ENCODE measurements around the gene FARS2.

The FARS2 gene

DNA sequence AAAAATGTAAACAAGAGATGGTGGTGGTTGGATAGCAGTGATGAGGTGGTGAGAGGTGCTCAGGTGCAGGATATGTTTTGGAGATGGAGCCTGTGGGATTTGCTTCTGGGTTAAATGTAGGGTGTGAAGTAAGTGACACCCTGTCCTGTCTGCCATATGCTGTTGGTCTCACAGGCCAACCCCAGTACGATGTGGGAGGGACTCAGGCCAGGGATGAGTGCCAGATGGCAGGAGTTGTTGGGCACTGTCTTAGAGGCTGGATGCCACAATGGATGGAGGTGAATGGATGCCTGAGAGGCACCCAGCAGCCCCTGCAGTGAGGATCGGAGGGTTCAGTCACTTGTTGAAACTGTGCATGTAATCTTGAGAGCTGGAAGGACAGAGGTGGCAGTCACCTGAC, 486.1 kb downstream of the FARS2 start:
- no peak for DNase-seq

- no peak for DNase-seq
Observed at GRCh38 chr6:5749016-5749650, 487.8 kb downstream of the FARS2 start.

DNA sequence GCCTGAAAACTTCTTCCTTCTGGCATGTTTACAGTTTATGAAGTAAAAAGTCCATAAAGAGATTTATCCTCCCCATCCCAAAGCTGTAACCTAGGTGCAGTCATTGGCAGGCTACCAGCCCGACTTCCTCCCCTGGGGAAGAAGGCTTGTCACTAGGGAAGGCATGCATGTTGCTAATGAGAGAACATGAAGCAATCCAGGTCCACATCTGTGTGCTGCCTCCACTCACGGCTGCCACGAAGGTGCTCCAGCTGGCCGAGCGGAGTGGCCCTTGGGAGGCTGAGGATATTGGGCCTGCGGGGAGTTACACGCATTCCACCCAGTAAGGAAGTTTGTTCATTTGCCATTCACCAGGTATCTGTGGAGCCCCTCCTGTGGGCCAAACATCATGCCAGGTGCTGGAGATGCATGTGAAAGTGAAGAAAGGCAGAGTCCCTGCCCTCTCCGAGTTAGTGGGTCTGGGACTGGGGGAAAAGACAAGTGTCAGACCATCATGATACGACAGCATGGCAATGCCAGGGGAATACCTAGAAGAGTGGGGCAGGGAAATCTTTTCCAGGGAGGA, 488.4 kb downstream of the FARS2 start:
- no peak for DNase-seq

GRCh38 chr6:5751525-5752390, 490.4 kb downstream of the FARS2 start:
- no peak for DNase-seq

DNA sequence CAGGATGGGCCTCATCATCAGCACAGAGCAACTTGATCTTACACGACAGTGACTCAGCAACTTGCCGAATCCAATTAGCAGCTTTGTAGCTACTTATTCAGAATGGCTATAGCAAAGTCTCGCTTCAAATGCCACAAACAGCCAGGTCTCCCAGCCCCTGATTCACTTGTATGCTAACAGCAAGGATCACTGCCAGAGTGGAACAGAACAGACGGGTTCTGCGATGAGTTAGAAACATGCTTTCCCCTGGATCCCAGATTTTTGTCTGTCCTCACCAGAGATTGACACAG, 491.0 kb downstream of the FARS2 start:
- DNase-seq = no peak

GRCh38 chr6:5753209-5753608, 491.9 kb downstream of the FARS2 start:
- no peak for DNase-seq

DNA sequence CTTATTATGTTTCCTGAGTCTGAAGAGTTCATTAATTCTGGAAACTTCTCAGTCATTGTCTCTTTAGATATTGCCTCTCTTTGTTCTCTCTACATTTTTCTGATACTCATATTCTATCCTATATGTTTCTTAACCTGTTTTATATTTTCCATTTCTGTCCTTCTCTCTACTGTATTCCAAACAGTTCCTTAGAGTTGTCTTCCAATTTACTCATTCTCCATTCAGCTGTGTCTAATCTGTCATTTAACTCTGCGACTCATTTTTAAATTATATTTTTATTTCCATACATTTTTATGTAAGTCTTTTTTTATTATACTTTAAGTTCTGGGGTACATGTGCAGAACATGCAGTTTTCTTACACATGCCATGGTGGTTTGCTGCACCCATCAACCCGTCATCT, 493.6 kb downstream of the FARS2 start:
- DNase-seq = no peak

GRCh38 chr6:5759571-5759970, 498.3 kb downstream of the FARS2 start:
- DNase-seq = no peak

GRCh38 chr6:5761370-5761769, 500.1 kb downstream of the FARS2 start:
- no peak for DNase-seq

DNA sequence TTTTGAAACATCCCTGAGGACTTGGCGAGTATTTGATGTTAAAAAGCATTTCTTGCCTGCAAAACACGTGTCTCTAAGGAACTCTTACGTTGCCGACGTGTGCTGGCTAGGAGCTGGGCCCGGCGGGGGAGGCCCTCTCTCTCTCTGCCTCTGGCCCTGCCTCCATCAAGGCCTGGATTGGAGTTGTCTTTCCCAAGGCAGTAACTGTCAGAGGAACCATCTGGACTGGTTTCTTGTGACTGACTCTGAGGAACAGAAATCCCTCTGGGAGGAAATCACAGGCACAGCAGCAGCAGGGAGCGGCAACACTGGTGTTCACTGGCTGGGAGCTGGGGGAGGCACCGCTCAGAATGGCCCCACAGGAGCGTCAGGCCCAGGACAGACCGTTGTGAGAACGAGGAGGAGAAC, 501.3 kb downstream of the FARS2 start:
- DNase-seq = no peak

GRCh38 chr6:5763407-5763806, 502.1 kb downstream of the FARS2 start:
- DNase-seq = no peak

- no peak for DNase-seq
Observed at GRCh38 chr6:5763871-5764270, 502.6 kb downstream of the FARS2 start.

GRCh38 chr6:5764401-5764955, 503.2 kb downstream of the FARS2 start:
- no peak for DNase-seq

- DNase-seq = no peak
Observed at GRCh38 chr6:5765141-5765760, 503.9 kb downstream of the FARS2 start.

GRCh38 chr6:5766260-5766659, 504.9 kb downstream of the FARS2 start:
- no peak for DNase-seq

- no peak for DNase-seq
Observed at GRCh38 chr6:5767471-5767870, 506.2 kb downstream of the FARS2 start.

DNA sequence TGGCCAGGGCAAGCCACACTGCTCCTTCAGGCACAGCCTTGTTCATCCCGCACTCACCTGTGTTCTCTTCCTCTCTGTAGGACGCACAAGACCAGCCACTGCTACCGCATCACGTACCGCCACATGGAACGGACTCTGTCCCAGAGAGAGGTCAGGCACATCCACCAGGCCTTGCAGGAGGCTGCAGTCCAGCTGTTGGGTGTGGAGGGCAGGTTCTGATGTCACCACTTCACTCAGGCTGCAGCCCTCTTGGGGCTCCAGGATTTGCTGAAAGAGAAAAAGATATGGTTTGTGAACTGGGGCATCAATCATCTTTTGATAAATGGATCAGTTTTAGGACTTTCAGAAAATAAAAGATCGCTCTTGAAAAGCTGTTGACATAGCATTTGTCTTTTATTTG, 509.9 kb downstream of the FARS2 start:
- no peak for DNase-seq

DNA sequence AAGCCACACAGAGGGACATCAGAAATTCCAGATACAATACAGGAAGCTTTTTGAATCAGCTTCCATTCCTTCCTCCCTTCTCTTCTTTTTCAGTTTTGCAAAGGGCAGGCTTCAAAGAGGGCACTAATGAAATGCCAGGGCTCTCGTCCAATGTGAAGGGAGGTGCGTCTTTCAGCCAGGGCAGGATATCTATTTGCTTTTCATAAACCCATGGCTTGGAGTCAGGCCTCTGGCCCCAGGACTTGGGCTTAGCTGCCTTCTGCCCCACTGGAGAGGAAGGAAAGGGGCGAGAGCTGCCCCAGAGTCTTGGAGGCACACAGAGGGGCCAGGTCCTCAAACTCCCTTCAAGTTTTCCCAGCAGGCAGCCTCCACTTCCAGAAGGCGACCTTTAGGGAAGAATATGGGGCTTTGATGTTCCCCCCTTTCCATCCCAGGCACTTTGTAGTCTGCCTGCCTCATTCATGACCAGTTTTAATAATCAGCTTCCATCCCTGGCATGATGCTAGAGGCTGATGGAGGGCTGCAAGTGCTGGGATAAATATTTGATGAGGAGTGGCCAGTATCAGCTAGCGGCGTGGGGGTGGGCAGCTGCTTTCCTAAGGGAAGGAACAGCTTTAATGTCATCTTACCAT, 510.6 kb downstream of the FARS2 start:
- no peak for DNase-seq

DNA sequence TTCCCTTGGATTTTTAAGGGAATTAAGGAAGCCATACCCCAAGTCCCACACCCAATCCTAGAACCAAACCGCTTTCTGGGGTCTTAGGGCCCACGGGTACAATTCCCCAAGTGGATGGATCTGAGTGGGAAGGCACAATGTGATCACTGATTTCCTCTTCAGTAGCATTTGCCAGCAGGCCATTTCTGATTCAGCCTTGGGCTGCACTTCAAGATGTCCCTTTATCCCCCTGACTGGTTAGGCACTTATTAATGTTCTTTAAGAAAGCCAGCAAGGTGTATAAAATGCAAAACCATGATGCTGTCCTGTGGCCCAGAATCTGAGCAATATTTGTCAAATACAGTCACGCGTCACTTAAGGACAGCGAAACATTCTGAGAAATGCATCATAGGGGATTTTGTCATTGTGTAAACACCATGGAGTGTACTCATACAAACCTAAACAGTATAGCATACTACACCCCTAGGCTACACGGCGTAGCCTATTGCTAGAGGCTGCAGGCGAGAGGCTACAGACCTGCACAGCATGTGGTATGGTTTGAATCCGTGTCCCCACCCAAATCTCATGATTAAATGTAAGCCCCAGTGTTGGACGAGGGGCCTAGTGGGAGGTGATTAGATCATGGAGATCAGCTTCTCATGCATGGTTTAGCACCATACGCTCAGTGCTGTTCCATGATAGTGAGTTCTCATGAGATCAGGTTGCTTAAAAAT, 511.3 kb downstream of the FARS2 start:
- DNase-seq = no peak

GRCh38 chr6:5776104-5776503, 514.8 kb downstream of the FARS2 start:
- DNase-seq = no peak

DNA sequence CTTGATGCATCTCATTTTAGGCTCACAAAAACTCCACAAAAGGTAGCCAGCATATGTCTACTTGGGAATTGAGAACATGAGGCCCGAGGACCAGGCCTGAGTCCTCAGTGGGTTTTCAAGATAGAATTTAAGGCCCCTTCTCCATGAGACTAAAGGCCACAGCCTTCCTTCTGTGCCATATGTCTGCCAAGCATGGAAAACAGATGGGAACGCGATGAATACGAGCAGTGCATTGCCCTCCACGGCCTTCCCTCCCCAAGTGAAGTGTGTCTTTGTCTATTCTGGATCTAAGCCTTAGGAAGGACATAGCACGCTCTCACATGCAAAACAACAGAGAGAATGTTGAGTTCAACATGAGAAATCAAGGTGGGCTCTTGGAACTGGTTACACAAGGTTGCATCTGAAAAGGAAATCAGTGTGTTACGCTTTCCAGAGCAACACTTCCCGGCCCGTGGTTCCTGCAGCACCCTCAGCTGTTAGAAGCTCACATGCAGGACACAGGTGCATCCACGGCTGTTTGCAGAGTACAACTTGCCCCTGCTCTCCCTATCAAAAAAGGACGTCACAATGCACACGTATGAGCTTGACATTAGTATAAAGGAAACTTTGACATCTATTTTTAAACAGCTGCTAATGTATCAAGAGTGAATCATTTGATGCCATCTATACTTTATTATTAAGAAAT, 515.5 kb downstream of the FARS2 start:
- no peak for DNase-seq

DNA sequence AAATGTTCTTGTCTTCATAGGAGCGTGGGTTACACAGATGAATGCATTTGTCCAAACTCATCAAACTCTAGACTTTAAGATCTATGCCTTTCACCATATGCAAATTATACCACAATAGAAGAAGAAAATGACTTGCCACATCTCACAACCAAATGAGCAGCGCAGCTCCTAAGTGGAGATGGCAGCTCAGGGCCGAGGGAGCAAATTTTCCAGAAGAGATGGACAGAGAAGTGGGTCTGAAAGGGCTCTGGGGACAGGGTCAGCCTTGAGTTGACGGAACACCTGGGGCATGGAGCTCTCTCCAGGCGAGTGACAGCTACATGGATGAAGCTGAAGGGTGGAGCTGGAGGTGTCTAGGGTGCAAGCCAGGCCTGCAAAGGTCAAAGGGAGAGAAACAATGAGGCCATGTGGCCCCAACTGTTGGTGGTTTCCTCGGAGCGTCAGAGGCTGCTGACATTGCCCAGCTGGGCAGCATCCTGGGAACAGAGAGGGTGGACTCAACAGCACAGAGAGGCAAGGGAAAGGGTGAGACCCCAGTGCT, 517.1 kb downstream of the FARS2 start:
- no peak for DNase-seq

Measured in NCI-H774 (cell line).